ENCODE results near the gene PRKCQ.

The PRKCQ gene

GRCh38 chr10:6595499-6595898 is 15.4 kb upstream of the PRKCQ start:
- no peak overlapping the region for H3K4me3 ChIP-seq (ENCODE audit: insufficient read depth, low read length, poor library complexity, severe bottlenecking)
- H3F3A ChIP-seq (ENCODE audit: insufficient read depth), result no peaks in the 10 kb centered on the region
- no peaks in the 10 kb centered on the region for H3K27me3 ChIP-seq (ENCODE audit: low read length)
- no peaks in the 10 kb centered on the region for H3K79me2 ChIP-seq (ENCODE audit: insufficient read depth, low read length)
- no peaks in the 10 kb centered on the region for H3K9me2 ChIP-seq (replicated peaks; ENCODE audit: insufficient read depth, low read length)
- no peaks in the 10 kb centered on the region for H4K20me1 ChIP-seq (ENCODE audit: low read depth, low read length)
- no peaks in the 10 kb centered on the region for H3K36me3 ChIP-seq (ENCODE audit: low read length)
- TF ChIP-seq EZH2phosphoT487 (conservative IDR thresholded peaks at IDR 0.05; ENCODE audit: low read length), result no peak
- TF ChIP-seq CTCF (IDR thresholded peaks at IDR 0.05; ENCODE audit: insufficient read depth, low read length, poor library complexity, severe bottlenecking), result no peak
- no peaks in the 10 kb centered on the region for H3K9me3 ChIP-seq (ENCODE audit: insufficient read depth, low read length)
- H3K4me2 ChIP-seq (ENCODE audit: low read depth, low read length, poor library complexity, severe bottlenecking), result no peak overlapping the region
- H3K9ac ChIP-seq (ENCODE audit: low read length), result no peak overlapping the region
- H3K27ac ChIP-seq (ENCODE audit: low read depth, low read length), result no peak overlapping the region
- H2AFZ ChIP-seq (ENCODE audit: low read depth, low read length, severe bottlenecking), result no peak overlapping the region

DNA sequence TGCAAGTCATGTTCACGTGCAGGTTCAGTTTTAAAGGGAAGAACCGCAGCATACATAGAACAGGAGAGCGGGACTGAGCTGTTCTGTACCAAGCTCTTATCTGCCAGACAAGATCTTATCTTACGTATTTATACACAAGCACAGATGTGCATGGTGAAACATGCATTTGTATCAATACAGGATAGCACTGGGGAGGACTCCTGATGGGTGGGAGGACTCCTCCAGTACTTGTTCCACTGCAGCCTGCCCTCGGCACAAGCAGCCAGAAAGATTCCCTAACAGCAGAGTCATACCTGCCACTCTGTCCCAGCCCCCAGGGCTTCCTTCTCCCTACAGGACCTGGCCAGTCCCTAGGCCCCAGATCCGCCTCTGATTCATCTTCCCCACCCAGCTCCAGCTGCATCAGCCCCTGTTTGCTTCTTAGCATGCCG is 13.2 kb upstream of the PRKCQ start:
- TF ChIP-seq EZH2phosphoT487 (conservative IDR thresholded peaks at IDR 0.05; ENCODE audit: low read length) (no peak), CTCF (IDR thresholded peaks at IDR 0.05; ENCODE audit: insufficient read depth, low read length, poor library complexity, severe bottlenecking) (no peak)
- Histone ChIP-seq H3K27ac (ENCODE audit: low read depth, low read length) (no peak overlapping the region), H3K9me2 (replicated peaks; ENCODE audit: insufficient read depth, low read length) (no peaks in the 10 kb centered on the region), H3K79me2 (ENCODE audit: insufficient read depth, low read length) (no peaks in the 10 kb centered on the region), H3K27me3 (ENCODE audit: low read length) (no peaks in the 10 kb centered on the region), H3K4me2 (ENCODE audit: low read depth, low read length, poor library complexity, severe bottlenecking) (no peak overlapping the region), H3K9ac (ENCODE audit: low read length) (no peak overlapping the region), H3K9me3 (ENCODE audit: insufficient read depth, low read length) (no peaks in the 10 kb centered on the region), H3K36me3 (ENCODE audit: low read length) (no peaks in the 10 kb centered on the region), H4K20me1 (ENCODE audit: low read depth, low read length) (no peaks in the 10 kb centered on the region), H2AFZ (ENCODE audit: low read depth, low read length, severe bottlenecking) (no peak overlapping the region), H3F3A (ENCODE audit: insufficient read depth) (no peaks in the 10 kb centered on the region), H3K4me3 (ENCODE audit: insufficient read depth, low read length, poor library complexity, severe bottlenecking) (no peak overlapping the region)

DNA sequence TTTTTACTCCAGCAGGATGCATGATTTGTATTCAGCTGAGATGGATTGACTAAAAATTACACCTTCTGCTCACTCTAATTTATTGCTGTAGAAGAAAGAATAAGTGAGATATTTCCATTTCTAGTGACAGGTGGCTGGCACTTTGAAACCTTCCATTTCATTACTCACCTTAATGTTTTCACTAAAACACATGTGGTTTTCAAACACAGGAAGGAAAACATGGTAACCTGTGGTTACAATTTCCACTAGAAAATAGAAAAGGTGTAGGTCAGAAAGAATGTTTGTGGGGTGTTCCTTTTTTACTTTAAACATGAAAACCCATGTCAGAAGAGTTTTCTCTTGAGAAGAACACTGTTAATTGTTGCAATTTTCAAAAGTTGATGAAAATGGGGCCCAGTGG is 12.0 kb upstream of the PRKCQ start:
- Histone ChIP-seq H3K9me2 (replicated peaks; ENCODE audit: insufficient read depth, low read length) (no peaks in the 10 kb centered on the region), H3K4me2 (ENCODE audit: low read depth, low read length, poor library complexity, severe bottlenecking) (no peak overlapping the region), H3K4me3 (ENCODE audit: insufficient read depth, low read length, poor library complexity, severe bottlenecking) (no peak overlapping the region), H3K27me3 (ENCODE audit: low read length) (no peaks in the 10 kb centered on the region), H3K27ac (ENCODE audit: low read depth, low read length) (no peak overlapping the region), H3K9me3 (ENCODE audit: insufficient read depth, low read length) (no peaks in the 10 kb centered on the region), H3K9ac (ENCODE audit: low read length) (no peak overlapping the region), H2AFZ (ENCODE audit: low read depth, low read length, severe bottlenecking) (no peak overlapping the region), H4K20me1 (ENCODE audit: low read depth, low read length) (no peaks in the 10 kb centered on the region), H3K36me3 (ENCODE audit: low read length) (no peaks in the 10 kb centered on the region), H3F3A (ENCODE audit: insufficient read depth) (no peaks in the 10 kb centered on the region), H3K79me2 (ENCODE audit: insufficient read depth, low read length) (no peaks in the 10 kb centered on the region)
- TF ChIP-seq CTCF (IDR thresholded peaks at IDR 0.05; ENCODE audit: insufficient read depth, low read length, poor library complexity, severe bottlenecking) (no peak), EZH2phosphoT487 (conservative IDR thresholded peaks at IDR 0.05; ENCODE audit: low read length) (no peak)
